Measurements from ENCODE around the gene NPFF. TPM values are rescaled to one million over a fixed set of nuclear protein-coding genes. Genes with fewer than 3 reads are reported as not detected.
"Not testable (repeated sequence)": the region's sequence is repeated elsewhere in the genome, so short reads cannot be mapped to it uniquely, and the experiment has no call there.

Gene NPFF
- total and polyA plus RNA-seq, 7 donors, result not detected

- Histone ChIP-seq H3K4me1 (peaks cover 0 to 6% (median 0%) of the 10 kb centered on the region in 4 donors), H3K9me3 (no peaks in the 10 kb centered on the region), H3K36me3 (peaks cover 9 to 92% (median 49%) of the 10 kb centered on the region in 4 donors), H3K27me3 (no peaks in the 10 kb centered on the region), H3K27ac (no peak overlapping the region), H3K4me3 (no peak overlapping the region)
- intact Hi-C loops (cut with DNase I), result no loop called here
- WGBS, 2 donors, result 90 to 95% methylated on average over 4 of the region's 4 CpGs
- TF ChIP-seq POLR2A (IDR thresholded peaks at IDR 0.05) (no peak), EP300 (IDR thresholded peaks at IDR 0.05) (no peak), POLR2AphosphoS5 (IDR thresholded peaks at IDR 0.05) (no peak), CTCF (IDR thresholded peaks at IDR 0.05) (no peak)
- DNase-seq, result peak; percentile 7
Observed at GRCh38 chr12:53483979-53484377, 23.3 kb downstream of the NPFF start.

- H3K27me3 ChIP-seq, result no peaks in the 10 kb centered on the region
- no peak overlapping the region for H3K27ac ChIP-seq
- TF ChIP-seq CTCF (IDR thresholded peaks at IDR 0.05) (no peak), POLR2A (IDR thresholded peaks at IDR 0.05) (no peak), POLR2AphosphoS5 (IDR thresholded peaks at IDR 0.05) (peak in 1 of 4 donors; percentile 41)
- peaks cover 0 to 8% (median 1%) of the 10 kb centered on the region in 4 donors for H3K4me1 ChIP-seq
- 37 to 69% methylated on average over 9 of the region's 9 CpGs for WGBS, 2 donors
- H3K9me3 ChIP-seq, result no peaks in the 10 kb centered on the region
- peaks cover 12 to 98% (median 53%) of the 10 kb centered on the region in 4 donors for H3K36me3 ChIP-seq
- peak; percentile 67 for DNase-seq
- H3K4me3 ChIP-seq, result no peak overlapping the region
- intact Hi-C loops (cut with DNase I), result no loop called here
Observed at GRCh38 chr12:53483225-53483978, 23.9 kb downstream of the NPFF start.

- TF ChIP-seq CTCF (IDR thresholded peaks at IDR 0.05), result no peak
- TF ChIP-seq POLR2AphosphoS5 (IDR thresholded peaks at IDR 0.05), result no peak
- TF ChIP-seq POLR2A (IDR thresholded peaks at IDR 0.05), result no peak
- TF ChIP-seq EP300 (IDR thresholded peaks at IDR 0.05), result no peak
- Histone ChIP-seq H3K27me3 (no peaks in the 10 kb centered on the region), H3K9me3 (no peaks in the 10 kb centered on the region), H3K4me3 (no peak overlapping the region), H3K27ac (peak overlapping the region in 3 of 4 donors; percentile 13 to 35 (median 20)), H3K4me1 (peaks cover 0 to 14% (median 5%) of the 10 kb centered on the region in 4 donors), H3K36me3 (peaks cover 12 to 100% (median 59%) of the 10 kb centered on the region in 4 donors)
- intact Hi-C loops (cut with DNase I), result no loop called here
- DNase-seq, result peak; percentile 66
- 85 to 88% methylated on average over 18 of the region's 18 CpGs for WGBS, 2 donors
Observed at GRCh38 chr12:53482626-53483168, 24.6 kb downstream of the NPFF start.

- Histone ChIP-seq H3K27me3 (no peaks in the 10 kb centered on the region), H3K4me3 (no peak overlapping the region), H3K4me1 (peaks cover 0 to 14% (median 5%) of the 10 kb centered on the region in 4 donors), H3K36me3 (peaks cover 14 to 100% (median 61%) of the 10 kb centered on the region in 4 donors), H3K9me3 (no peaks in the 10 kb centered on the region), H3K27ac (peak overlapping the region; percentile 6 to 35 (median 16))
- 84 to 87% methylated on average over 9 of the region's 9 CpGs for WGBS, 2 donors
- DNase-seq, result peak; percentile 68
- TF ChIP-seq CTCF (IDR thresholded peaks at IDR 0.05), result peak in 1 of 4 experiments; percentile 7
- TF ChIP-seq POLR2AphosphoS5 (IDR thresholded peaks at IDR 0.05), result peak in 1 of 4 donors; percentile 14
- no peak for TF ChIP-seq POLR2A (IDR thresholded peaks at IDR 0.05)
- intact Hi-C loops (cut with DNase I), result no loop called here
Observed at GRCh38 chr12:53481939-53482586, 25.2 kb downstream of the NPFF start.

DNA sequence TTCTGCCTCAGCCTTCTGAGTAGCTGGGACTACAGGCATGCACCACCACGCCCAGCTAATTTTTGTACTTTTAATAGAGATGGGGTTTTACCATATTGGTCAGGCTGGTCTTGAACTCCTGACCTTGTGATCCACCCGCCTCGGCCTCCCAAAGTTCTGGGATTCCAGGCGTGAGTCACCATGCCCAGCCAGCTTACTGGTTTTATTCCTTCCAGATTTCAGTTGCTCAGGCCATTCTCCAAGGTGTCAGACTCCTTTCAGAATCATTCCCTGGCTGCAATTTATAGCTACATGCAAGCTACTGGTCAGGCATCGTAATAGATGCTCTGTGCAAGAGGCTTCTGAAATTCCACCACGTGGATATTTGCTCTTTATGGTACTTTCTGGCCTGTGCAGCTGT, 25.8 kb downstream of the NPFF start:
- H3K36me3 ChIP-seq, result peaks cover 20 to 100% (median 62%) of the 10 kb centered on the region in 4 donors
- peak; percentile 39 for DNase-seq
- intact Hi-C loops (cut with DNase I); H3K9me3 ChIP-seq; H3K27me3 ChIP-seq; H3K4me3 ChIP-seq: not testable (repeated sequence)
- H3K27ac ChIP-seq, result peak overlapping the region in 3 of 4 donors; percentile 3 to 38 (median 6)
- 73 to 86% methylated on average over 6 of the region's 6 CpGs for WGBS, 2 donors
- peaks cover 0 to 14% (median 5%) of the 10 kb centered on the region in 4 donors for H3K4me1 ChIP-seq

Measured in sigmoid colon (tissue), 7 donors.